ENCODE data around the gene CDC16. TPM values are rescaled to one million over a fixed set of nuclear protein-coding genes. Genes with fewer than 3 reads are reported as not detected.

Gene CDC16
- total RNA-seq, 1 donor from 2014 or later, result 34.5 TPM

- Histone ChIP-seq H3K27me3 (ENCODE audit: low read depth) (peaks cover 42% of the 10 kb centered on the region), H3K9me3 (replicated peaks) (peaks cover 10% of the 10 kb centered on the region), H3K4me1 (no peaks in the 10 kb centered on the region), H3K27ac (replicated peaks) (no peak overlapping the region), H3K36me3 (no peaks in the 10 kb centered on the region), H3K4me3 (no peak overlapping the region)
- intact Hi-C loops (cut with micrococcal nuclease), result no loop called here
- no peak for DNase-seq
- TF ChIP-seq, protein P1, sequence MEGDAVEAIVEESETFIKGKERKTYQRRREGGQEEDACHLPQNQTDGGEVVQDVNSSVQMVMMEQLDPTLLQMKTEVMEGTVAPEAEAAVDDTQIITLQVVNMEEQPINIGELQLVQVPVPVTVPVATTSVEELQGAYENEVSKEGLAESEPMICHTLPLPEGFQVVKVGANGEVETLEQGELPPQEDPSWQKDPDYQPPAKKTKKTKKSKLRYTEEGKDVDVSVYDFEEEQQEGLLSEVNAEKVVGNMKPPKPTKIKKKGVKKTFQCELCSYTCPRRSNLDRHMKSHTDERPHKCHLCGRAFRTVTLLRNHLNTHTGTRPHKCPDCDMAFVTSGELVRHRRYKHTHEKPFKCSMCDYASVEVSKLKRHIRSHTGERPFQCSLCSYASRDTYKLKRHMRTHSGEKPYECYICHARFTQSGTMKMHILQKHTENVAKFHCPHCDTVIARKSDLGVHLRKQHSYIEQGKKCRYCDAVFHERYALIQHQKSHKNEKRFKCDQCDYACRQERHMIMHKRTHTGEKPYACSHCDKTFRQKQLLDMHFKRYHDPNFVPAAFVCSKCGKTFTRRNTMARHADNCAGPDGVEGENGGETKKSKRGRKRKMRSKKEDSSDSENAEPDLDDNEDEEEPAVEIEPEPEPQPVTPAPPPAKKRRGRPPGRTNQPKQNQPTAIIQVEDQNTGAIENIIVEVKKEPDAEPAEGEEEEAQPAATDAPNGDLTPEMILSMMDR (IDR thresholded peaks at IDR 0.05; ENCODE audit: borderline replicate concordance), result no peak
These were observed 29.8 kb upstream of the CDC16 start for GRCh38 chr13:114204894-114205293.

DNA sequence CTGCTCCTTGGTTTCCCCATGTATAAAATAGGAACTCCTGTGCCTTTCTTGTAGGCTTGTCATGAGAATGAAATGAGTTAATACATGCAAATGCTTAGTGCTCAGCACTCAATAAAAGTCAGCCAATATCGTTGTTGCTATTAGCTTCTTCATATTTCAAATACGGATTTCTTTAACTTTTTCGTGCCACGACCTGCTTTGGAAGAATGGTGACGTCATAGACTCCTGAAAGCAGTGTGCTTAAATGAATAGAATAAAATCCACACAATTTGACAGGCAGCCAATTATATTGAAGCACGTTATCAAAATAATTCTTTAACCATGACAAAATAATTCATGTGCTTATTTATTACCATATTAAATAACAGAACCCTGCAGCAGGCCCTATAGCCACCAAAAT is 26.6 kb upstream of the CDC16 start:
- Histone ChIP-seq H3K4me3 (no peak overlapping the region), H3K9me3 (replicated peaks) (peaks cover 10% of the 10 kb centered on the region), H3K4me1 (no peaks in the 10 kb centered on the region), H3K36me3 (no peaks in the 10 kb centered on the region), H3K27me3 (ENCODE audit: low read depth) (peaks cover 33% of the 10 kb centered on the region), H3K27ac (replicated peaks) (no peak overlapping the region)
- no peak for DNase-seq
- intact Hi-C loops (cut with micrococcal nuclease), result no loop called here
- TF ChIP-seq, protein P1 (IDR thresholded peaks at IDR 0.05; ENCODE audit: borderline replicate concordance), result no peak

- Histone ChIP-seq H3K36me3 (no peaks in the 10 kb centered on the region), H3K4me3 (no peak overlapping the region), H3K27ac (replicated peaks) (no peak overlapping the region), H3K27me3 (ENCODE audit: low read depth) (peaks cover 48% of the 10 kb centered on the region), H3K9me3 (replicated peaks) (peaks cover 10% of the 10 kb centered on the region), H3K4me1 (no peaks in the 10 kb centered on the region)
- intact Hi-C loops (cut with micrococcal nuclease), result no loop called here
- no peak for DNase-seq
- TF ChIP-seq, protein P1 (IDR thresholded peaks at IDR 0.05; ENCODE audit: borderline replicate concordance), result no peak
These were observed 23.1 kb upstream of the CDC16 start for GRCh38 chr13:114211446-114212157.

DNA sequence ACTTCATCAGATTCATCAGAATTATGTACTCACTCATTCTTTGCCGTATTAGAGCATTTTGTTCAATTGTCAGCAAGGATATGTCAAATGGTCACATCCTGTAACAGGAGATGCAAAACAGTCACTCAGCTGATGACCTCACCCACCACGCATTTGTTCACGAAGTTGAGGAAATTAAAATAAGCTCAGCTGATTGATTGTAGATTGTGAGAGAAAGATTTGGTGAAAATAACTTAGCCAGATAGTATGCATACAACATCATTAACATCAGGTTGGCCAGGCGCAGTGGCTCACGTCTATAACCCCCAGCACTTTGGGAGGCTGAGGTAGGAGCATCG is 22.6 kb upstream of the CDC16 start:
- Histone ChIP-seq H3K27me3 (ENCODE audit: low read depth) (peaks cover 48% of the 10 kb centered on the region), H3K27ac (replicated peaks) (no peak overlapping the region), H3K4me1 (no peaks in the 10 kb centered on the region), H3K9me3 (replicated peaks) (peaks cover 6% of the 10 kb centered on the region), H3K4me3 (no peak overlapping the region), H3K36me3 (no peaks in the 10 kb centered on the region)
- TF ChIP-seq, protein P1 (IDR thresholded peaks at IDR 0.05; ENCODE audit: borderline replicate concordance), result no peak
- intact Hi-C loops (cut with micrococcal nuclease), result no loop called here
- DNase-seq, result no peak

DNA sequence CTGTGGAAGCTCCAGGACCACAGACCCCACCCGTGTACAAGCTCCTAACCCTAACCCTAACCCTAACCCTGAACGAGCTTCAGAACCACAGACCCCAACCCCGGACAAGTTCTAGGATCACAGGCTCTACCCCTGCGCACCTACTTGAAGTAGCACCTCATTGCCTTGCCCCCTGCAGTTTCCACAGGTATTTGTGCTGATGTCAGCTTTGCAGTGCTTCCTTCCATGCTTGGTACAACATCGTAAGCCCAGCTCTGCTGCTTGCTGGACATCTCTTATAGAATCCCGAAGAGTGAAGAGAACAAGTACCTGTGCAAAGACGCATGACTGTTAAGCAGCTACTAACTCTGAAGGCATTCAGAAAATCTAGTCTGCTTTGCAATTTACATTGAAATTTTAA is 20.7 kb upstream of the CDC16 start:
- no peak overlapping the region for H3K27ac ChIP-seq (replicated peaks)
- no peak for DNase-seq
- H3K4me1 ChIP-seq, result no peaks in the 10 kb centered on the region
- H3K9me3 ChIP-seq (replicated peaks), result no peaks in the 10 kb centered on the region
- H3K36me3 ChIP-seq, result no peaks in the 10 kb centered on the region
- TF ChIP-seq, protein P1 (IDR thresholded peaks at IDR 0.05; ENCODE audit: borderline replicate concordance), result no peak
- intact Hi-C loops (cut with micrococcal nuclease), result no loop called here
- no peak overlapping the region for H3K4me3 ChIP-seq
- peaks cover 48% of the 10 kb centered on the region for H3K27me3 ChIP-seq (ENCODE audit: low read depth)

Data from left ventricle myocardium inferior (tissue), 1 donor.